GM19463 (cell line): Measurements from ENCODE around the gene NDUFB7.
"Not testable (repeated sequence)": the region's sequence is repeated elsewhere in the genome, so short reads cannot be mapped to it uniquely, and the experiment has no call there.

Experiments
- ATAC-seq: cut with Tn5 transposase; IDR thresholded peaks from one replicate; pipeline ENCODE4 v1.9.1; 2021; ENCODE audit warnings: mild to moderate bottlenecking, moderate library complexity; ENCODE audit not compliant: unreplicated experiment

Gene NDUFB7

DNA sequence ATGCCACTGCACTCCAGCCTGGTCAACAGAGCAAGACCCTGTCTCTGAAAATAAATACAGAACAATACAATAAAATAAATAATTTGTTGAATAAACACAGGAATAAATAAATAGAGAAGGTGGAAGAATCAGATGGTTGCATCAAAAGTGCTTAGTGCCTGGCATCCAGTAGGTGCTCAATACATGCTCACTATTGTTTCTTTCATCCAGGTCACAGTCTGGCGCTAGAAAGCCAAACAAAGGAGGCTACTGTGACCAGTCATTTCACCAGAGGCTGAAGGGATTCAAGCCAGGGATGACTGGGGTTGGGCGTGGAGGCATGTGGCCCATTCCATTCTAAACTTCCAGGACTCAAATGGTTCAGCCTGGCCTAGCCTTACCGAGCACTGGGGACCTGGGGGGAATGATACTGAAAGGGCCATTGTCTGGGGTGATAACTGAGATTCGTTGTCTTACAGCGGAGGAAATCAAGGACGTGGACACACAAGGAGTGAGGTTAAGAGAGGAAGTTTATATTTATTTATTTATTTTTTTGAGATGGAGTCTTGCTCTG is 3.6 kb upstream of the NDUFB7 start:
- no peak for ATAC-seq

DNA sequence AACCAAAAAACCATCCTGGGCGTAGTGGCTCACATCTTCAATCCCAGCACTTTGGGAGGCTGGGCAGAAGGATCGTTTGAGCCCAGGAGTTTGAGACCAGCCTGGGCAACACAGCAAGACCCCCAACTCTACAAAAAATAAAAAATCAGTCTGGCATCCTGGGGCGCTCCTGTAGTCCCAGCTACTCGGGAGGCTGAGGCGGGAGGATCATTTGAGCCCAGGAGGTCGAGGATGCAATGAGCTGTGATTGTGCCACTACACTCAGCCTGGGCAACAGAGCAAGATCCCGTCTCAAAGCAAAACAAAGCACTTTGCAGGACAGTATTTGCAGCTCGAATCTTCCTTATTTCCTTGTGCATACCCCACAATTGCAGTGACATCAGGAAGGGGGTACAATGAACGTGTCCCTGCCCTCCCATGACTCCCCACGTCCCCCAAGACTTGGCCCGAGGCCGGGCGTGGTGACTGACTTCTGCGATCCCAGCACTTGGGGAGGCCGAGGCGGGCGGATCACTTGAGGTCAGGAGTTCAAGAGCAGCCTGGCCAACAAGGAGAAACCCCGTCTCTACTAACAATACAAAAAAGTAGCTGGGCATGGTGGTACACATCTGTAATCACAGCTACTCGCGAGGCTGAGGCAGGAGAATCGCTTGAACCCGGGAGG is 870 bp downstream of the NDUFB7 start:
- no peak for ATAC-seq

DNA sequence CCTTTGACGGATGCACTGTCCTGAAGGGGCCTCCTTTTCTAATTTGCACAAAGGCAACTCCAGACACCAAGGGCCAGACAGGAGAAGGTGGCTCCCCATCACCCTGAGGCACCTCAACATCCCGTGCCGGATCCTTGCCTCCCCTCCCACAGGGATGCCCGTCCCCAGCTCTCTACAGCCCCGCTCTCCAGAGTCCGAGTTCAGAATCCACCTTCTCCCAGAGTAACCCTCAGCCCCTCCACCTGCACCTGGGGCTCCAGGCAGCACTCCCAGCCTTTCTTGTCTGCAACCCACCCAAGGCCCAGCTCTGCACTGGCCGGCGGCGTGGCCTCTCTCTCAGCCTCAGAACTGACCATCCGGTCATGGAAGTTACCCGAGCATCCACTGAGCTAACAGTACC is 4.8 kb downstream of the NDUFB7 start:
- ATAC-seq = no peak

DNA sequence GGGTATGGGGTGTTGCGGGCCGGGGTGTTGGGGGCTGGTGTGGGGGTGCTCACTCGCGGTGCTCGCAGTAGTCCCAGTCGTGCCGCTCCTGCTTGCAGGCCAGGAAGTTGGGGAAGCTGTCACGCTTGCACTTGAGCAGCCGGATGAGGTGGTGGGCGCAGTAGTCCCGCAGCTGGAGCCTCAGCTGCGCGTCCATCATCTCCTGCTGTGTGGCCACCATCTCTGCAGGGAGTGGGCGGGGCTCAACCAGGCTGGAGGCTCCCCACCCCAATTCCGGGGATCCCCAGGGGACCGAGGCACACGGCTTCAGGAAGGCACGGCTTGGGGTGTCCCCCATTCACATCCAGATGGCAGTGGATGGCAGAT is 5.2 kb downstream of the NDUFB7 start:
- no peak for ATAC-seq

DNA sequence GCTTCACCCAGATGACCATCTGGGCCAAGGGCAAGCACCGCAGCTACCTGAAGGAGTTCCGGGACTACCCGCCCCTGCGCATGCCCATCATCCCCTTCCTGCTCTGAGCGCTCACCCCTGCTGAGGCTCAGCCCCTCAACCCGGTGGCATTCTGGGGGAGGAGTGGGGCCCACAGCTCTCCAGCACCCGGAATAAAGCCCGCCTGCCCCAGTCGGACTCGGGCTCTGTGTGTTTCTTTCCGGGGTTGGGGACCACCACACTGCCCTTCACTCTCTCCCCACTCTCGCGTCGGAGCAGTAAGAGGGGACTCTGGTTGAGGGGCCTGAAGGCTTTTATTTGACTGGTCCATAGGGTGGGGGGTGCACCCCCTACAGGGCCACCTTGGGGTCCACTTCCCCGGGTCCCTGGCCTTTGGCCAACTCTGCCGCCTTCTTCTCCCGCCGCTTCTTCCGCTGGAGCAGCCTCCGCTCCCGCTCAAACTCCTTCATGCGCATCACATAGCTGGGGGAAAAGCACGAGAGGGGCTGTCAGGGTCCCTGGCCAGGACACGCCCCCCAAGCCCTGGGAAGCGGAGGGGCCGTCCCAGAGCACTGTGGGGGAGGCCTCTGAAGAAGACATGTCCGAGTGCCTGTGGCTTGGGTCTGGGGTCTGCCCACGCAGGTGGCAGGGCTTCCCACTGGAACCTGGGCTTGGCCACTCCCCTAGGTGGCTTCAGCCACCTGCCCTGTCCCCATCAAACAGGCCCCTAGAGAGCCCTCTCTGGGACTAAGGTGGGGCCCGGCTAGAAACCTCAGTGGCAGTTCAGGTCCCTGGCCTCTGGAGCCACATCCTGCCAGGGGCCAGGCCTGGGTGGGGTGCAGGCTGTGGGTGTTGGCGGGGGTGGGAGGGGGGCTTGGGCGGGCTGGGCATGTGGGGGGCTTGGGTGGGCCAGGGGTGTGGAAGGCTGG is 5.8 kb downstream of the NDUFB7 start:
- ATAC-seq = no peak

DNA sequence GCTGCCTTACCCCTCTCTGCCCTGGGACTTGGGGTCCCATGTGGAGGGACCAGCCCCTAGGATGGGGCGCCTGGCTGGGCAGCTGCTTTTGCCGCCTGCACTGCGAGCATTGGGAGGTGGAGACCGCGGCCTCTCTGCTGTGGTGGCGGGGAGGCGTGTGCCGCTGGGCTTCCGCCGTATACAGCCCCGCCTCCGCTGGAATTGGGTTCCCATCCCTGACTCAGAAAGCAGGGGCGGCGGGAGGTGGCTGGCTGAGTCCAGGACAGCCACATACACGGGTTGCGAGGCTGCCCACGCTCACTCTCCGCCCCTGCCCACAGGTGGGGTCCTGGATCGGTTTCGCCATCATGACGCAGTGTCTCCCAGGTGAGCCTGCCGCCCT is 6.6 kb downstream of the NDUFB7 start:
- no peak for ATAC-seq

DNA sequence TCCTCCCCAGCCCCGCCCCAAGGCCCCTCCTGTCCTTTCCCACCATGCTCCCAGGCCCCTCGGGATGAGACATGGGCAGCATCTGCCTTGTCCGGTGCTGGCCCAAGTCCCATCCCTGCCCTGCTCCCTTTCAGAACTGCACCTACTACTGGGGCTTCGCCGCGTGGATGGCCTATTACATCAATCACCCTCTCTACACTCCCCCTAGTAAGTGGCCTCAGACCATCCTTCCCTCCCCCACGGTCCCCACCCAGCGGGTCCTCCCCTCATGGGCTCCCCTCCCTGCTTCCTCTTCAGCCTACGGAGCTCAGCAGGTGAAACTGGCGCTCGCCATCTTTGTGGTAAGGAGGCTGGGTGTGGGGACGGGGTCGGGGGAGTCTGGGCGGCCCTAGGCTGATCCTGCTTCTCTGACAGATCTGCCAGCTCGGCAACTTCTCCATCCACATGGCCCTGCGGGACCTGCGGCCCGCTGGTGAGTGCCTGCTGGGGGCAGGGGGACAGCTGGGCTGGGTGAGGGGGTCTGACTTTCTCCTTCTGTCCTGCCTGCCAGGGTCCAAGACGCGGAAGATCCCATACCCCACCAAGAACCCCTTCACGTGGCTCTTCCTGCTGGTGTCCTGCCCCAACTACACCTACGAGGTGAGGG is 7.1 kb downstream of the NDUFB7 start:
- ATAC-seq = not testable (repeated sequence)

DNA sequence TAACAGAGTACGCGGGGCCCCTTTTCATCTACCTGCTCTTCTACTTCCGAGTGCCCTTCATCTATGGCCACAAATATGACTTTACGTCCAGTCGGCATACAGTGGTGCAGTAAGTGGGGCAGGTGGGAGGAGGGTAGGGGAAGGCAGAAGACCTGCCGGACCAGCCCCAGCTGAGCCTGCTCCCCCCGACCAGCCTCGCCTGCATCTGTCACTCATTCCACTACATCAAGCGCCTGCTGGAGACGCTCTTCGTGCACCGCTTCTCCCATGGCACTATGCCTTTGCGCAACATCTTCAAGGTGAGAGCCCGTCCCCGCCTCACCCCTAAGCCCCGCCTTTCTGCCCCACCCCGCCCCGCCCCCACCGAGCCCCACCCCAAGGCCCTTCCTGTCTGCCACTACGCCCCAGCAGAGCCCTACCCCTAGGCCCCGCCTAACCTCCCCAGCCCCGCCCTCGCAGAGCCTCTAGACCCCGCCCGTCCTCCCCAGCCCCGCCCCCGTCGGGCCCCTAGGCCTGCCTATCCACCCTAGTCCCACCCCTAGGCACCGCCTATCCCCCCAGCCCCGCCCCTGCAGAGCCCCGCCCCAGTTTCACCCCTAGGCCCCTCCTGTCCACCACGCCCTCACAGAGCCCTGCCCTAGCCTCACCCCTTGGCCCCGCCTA is 7.7 kb downstream of the NDUFB7 start:
- no peak for ATAC-seq

DNA sequence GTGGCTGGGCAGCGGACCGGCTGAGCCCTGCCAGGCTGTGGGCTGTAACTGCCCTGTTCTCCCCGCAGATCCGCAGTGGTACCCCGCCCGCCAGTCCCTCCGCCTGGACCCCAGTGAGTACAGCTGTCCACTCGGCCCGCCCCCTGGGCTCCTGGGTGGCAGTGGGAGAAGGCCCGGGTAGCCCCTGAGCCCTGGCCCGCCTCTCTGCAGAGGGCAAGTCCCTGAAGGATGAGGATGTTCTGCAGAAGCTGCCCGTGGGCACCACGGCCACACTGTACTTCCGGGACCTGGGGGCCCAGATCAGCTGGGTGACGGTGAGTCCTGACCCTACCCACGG is 8.3 kb downstream of the NDUFB7 start:
- no peak for ATAC-seq

DNA sequence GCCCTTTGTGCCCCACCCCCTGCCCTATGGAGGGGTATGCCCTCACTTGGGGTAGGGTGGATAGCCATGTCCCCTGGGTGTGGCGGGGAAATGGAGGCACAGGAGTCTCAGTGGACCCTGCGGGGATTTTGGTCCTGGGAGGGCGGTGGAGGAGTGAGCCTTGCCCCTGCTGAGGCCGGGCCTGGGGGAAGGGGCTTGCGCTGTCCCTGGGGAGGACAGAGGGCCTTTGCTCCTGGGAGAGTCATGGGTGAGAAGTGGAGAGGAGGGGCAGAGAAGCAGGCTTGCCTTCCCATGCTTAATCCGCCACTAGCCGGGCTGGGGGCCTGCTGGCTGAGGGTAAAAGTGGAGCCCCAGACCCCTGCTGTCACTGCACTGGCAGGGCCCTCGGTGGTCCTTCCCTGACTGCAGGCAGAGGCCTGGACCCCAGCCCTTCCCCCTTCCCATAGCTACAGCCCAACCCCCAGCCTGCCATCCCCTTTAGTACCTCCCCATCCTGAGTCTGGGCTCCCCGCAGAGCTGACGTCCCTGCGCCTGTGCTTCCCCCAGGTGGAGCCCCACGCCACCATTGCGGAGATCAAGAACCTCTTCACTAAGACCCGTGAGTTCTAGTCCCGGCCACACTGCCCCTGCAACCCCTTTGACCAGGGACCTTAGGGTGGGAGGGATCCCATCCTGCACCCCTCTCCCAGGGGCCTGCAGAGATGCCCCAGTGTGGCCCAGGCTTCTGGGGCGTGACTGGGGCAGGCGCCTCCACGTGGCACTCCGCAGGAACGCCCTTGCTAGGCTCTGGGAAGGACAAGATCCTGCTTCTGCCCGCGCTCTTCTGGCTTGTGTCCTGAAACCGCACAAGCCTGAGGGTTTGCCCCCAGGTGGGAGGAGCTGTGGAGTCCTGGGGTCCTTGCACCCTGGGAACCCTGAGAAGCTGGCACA is 8.9 kb downstream of the NDUFB7 start:
- no peak for ATAC-seq

DNA sequence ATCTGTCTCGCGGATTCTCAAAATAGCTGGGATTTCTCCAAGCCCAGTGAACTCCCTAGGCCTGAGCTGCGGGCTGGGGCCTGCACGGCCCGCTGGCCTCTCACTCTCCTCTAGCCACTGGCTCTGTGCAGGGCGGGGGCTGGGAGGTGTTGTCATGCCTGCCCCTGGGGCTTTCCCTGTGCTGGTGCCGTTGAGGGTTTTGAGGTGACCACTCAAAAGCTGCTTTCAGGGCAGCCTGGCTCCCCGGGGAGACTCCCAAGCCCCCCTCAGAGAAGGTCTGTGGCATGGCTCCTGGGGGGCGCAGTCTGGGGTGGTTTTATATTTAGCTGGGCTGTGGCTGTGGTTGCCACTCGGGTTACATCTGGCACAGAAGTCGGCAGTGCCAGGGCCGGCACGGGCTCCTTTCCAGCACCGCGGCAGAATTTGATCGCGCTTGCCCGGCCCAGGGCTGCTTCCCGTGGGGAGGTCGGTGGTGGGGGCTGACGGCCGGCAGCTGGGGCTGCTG is 10.0 kb downstream of the NDUFB7 start:
- peak; percentile 39 for ATAC-seq

DNA sequence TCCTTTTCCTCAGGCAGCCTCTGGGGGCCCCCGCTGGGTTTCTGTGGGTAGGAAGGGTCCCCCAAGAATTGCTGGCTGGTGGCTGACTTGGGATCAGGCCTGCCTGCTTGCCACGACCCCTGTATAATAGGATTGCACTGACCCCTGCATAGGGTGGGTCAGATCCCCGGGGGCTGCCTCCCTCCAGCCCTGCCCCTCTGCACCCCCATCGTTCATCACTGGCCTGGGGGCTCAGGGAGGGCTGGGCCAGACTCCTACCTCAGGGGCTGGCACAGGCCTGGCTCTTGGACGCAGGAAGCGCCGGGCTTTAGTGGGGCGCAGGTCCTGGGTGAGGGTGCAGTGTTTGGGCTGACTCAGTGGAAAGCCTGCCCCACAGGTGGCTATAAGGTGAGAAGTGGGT is 10.6 kb downstream of the NDUFB7 start:
- ATAC-seq = no peak

DNA sequence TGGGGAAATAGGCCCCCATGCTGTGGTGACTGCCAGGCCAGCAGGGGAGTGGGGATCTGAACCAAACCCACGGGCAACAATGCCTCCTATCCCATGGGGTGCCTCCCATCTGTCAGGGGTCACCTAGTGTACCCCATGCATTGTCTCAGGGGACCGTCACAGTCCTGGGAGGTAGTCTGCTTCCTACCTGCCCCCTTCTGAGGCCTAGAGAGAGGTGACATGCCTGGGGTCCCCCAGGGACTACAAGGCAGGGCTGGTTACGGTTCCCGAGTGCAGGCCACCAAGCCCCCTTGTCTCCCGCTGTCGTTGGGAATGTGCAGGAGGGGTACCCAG is 11.1 kb downstream of the NDUFB7 start:
- no peak for ATAC-seq

DNA sequence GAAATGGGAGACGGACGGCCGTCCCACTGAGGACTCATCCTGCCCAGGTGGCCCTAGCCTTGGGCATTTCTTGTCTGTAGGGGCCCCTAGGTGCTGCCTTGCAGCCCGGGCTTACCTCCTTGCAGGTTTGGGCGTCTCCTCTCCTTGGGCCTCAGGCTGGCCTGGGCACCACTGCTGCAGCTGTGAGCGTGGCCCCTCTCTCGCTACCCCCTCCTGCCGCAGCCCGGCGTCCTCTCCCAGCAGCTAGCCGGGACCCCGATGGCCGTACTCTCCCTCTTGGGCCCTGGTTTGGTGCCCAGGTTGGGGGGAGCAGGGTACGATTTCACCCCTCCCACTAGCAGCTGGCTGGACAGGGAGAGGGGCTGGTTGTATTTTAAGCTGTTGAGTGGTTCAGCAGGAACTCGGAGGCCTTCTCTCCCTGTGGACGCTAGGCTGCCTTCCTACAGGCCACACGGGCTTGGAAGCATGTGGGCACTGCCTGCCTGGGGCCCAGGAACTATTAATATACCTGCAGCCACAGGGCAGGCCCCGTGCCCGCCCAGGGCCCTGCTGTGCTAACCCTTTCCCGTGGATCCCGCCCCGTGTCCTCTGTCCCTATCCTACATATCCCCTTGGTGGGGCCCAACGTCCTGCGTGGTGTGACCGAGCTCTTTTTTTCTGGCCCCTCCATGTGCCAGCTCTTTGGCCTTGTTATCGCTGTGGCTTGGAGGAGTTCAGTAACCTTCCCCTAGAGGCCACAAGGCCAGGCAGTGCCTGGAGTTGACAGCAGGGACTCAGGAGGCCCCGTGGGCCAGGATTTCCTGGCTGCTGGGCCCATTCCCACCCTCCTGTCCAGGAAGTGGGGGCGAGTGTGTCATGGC is 11.7 kb downstream of the NDUFB7 start:
- ATAC-seq = no peak

DNA sequence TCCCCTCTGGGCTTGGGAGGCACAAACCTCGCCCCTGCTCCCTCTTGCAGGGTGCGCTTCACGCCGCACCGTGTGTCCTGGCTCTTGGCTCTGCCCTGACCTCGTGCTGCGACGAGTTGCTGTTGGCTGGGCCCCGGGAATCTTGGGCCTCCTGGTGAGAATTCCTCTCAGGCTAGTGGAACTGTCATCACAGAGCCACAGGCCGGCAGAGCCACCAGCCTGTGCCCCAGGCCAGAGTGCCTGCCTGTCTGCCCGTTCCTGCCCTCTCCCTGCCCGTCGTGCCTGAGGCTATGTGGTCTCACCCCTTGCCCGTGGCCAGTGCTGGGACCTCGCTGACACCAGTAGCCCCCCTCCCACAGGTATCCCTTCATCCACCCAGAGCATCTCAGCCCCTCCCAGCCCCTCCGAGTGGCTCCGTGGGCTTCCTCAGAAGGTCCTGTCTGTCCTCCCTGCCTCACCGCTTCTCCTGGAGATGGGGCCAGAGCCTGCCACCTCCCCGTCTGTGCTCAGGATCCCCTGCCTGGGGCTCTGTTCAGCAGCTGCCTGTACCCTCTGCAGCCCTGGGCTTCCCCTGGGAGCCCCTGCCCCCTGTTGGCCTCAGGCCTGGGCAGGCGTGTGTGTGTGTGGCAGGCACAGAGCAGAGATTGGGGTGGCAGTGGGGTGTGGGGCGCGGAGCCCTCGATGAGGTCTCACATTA is 13.3 kb downstream of the NDUFB7 start:
- no peak for ATAC-seq

DNA sequence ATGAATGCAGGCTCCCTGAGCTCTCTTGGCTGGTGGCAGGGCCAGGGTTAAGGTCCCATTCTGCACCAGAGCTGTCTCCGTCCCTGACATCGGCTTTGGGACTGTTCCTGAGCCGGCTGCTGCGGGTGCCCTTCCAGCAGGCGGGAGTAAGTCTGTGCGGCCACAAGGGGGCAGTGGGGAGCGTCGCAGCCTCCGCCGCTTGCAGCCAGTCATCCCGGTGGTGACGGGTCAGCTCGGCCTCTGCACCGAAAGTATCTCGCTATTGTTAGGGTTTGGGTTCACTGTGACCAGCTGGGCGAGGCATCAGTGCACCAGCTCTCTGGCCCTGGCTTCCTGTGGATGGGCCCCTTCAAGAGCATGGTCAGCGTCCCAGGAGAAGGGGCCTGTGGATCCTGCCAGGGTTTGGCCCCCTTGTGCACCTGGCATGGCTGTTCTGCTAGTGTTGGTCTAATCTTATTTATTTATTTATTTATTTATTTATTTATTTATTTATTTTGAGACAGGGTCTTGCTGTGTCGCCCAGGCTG is 15.1 kb downstream of the NDUFB7 start:
- peak; percentile 56 for ATAC-seq

DNA sequence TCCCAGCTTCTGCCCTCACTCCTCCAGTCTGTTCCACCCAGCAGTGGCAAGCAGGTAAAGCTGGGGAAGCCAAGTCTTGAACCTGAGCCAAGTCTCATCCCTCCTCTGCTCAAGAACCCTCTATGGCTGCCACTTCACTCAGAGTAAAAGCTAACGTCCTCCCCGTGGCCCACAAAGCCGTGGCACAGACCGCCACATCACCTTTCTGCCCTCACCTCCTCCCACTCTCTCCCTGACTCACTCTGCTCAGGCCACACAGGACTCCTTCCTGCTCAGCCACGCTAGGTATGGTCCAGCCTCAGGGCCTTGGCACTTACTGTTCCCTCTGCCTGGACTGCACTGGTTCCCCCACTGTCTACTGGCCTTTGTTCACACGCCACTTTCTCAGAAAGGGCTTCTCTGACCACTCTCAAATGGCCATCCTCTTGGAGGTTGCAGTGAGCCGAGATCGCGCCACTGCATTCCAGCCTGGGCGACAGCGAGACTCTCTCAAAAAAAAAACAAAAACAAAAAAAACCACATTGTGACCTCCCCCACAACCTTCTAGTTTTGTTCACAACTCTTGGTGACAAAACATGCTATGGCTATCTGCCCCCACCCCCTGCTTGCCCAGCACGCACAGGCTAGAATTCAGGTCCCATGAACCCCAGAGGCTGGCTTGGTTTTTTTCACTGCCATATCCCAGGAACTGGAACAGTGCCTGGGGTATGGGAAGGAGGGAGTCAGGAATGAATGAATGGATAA is 15.8 kb downstream of the NDUFB7 start:
- no peak for ATAC-seq

DNA sequence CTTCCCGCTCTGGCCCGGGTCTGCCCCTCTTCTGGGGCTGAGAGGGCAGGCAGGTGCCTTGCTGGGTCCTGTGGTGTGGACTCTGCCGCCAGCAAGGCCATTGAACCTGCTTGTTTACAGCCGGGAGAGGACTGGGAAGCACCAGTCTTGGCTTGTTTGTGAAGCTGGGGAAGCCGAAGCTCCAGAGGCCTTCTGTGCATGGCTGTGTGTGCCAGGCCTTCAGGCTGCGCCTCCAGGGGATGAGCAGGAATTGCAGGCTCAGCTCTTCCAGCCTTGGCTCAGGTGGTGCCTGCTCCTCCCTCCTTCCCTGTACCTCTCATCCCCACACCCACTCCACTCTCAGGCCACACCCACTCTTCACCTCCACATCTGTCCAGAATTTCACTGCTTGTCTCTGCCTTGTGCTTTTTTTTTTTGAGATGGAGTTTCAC is 17.5 kb downstream of the NDUFB7 start:
- no peak for ATAC-seq
